GM21528 (cell line): ENCODE data around the gene PLEKHG4B.
"Not testable (repeated sequence)": the region's sequence is repeated elsewhere in the genome, so short reads cannot be mapped to it uniquely, and the experiment has no call there.

Experiments
- ATAC-seq: cut with Tn5 transposase; IDR thresholded peaks from one replicate; pipeline ENCODE4 v1.9.1; 2021; ENCODE audit warnings: mild to moderate bottlenecking, moderate library complexity; ENCODE audit not compliant: unreplicated experiment, low FRiP score

PLEKHG4B gene

DNA sequence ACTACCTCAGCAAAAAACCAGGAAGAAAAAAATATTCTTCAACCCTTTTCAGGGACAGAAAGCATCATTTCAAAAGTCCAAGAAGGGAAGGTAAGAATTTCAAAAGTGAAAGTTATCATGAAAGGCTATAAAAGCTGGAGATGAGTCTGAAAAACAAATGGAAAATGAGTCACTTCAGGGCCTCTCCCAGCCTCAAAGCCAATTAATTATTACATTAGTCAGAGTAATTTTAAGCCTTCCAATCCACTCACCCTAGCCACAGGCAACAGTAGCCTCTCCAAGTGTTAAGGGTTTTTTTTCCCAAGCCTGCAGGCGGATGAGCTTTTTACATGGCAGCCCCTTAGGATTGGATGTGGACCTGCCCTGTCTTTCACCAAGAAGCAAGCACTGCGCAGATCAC is 123.3 kb downstream of the PLEKHG4B start:
- ATAC-seq, result not testable (repeated sequence)

DNA sequence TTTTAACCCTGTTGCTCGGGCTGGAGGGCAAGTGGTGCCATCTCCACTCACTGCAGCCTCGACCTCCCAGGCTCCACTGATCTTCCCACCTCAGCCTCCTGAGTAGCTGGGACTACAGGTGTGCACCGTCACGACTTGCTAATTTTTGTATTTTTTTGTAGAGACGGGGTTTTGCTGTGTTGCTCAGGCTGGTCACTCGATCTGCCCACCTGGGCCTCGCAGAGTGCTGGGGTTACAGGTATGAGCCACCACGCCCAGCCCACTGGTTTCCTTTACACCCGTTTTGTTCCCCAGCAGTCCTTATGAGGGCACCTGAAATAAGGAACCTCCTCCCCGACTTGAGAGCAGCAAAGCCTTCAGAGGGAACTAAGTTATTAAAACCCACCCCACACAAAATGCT is 124.1 kb downstream of the PLEKHG4B start:
- not testable (repeated sequence) for ATAC-seq

DNA sequence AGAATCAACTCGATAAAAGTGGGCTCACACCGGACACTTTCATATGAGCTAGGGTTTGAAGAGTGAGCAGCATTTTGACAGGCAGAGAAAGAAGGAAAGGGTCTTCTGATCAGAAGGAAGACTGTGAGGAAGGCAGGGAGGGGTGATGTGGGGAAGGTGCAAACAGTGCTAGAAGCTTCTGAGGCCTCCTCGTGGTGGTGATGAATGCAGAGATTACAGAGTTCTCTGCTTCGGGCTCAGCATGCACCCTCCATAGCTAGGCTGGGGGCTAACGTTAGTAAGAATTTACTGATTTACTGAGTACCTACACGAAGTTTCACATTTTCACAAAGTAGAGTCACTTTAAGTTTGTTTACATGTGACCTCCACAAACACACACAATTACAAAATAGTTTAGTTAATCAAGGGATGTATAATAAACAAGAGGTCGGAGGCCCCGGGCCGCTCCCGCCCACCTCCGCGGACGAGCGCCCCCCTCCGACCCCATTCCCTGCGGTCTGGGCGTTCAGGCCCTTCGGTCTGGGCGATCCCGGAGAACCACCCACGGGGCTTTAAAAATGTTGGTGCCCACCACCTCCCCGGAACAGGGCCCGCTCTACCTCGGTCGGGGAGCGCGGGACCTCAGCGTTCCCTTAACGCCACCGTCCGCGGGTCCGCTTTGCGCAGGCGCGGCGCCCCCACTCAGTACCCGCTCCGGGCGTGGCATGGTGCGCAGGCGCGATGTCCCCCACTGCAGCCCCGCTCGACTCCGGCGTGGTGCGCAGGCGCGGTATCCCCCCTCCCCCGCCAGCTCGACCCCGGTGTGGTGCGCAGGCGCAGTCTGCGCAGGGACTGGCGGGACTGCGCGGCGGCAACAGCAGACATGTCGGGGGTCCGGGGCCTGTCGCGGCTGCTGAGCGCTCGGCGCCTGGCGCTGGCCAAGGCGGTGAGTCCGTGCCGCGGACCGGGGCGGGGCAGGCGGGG is 125.8 kb downstream of the PLEKHG4B start, which contains the start of the genes CCDC127 and SDHA:
CCDC127 (minus strand) TSS at position 660 of the 963 bp plus-strand sequence. CDS start 1,304 bp downstream, outside the sequence.
SDHA (plus strand) TSS at position 827 of the 963 bp plus-strand sequence; CDS start at position 863, 36 bp downstream.
- peak; percentile 71 for ATAC-seq

DNA sequence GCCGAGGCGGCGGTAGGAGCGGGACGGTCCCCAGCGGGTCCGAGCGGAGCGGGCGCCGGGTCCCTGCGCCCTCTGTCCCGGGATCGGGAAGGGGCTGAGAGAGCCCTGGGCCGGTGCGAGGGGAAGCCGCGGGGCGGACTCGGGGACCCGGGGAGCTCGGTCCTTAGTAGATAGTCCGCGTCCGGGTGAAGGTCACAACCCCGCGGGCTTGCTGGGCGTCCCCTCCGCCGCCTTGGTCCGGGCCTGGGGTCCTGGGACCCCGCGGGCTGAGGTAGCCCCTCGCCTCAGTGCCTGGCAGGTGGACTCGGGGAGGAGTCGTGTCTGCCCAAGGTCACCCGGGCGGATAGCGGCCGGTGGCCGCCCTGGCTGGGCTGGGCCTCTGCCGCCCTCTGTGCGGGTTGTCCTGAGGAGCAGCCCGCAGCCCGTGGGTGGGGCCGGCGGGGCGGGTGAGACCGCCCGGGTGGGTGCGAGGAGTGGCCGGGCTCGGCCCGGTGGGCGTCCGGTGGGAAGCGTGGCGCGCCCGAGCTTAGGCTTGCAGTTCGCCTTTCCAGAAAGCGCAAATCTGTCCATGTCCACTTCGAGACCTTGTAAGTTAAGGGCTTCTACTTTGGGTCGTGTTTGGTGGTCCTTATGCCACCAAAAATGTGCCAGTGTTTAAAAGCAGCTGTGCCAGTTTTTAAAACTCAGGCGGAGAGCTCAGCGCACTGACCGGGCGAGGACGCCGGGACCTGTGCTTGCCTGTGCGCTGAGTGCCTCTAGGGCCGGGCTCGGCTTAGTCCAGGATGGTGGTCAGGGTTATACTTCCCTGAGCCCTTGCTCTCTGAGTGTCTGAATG is 126.7 kb downstream of the PLEKHG4B start:
- ATAC-seq, result peak; percentile 31

DNA sequence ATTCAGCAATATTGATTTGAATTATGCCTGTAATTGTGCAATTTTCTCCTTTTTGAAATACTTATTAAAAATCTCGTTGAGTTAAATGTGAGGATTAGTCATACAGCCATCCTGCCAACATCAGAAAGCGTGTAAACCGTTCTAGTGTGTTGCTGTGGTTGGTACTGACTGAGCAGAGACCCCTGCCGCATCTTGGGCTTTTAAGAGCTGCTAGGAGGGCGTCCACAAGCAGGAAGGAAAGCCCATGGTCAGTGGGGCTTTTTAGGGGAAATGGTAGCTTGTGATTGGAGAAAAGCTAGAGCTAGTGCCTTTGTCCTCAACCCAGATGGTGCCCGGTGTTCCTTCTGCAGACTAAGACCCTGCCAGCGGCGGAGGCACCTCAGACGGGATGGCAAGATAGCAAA is 127.5 kb downstream of the PLEKHG4B start:
- no peak for ATAC-seq

DNA sequence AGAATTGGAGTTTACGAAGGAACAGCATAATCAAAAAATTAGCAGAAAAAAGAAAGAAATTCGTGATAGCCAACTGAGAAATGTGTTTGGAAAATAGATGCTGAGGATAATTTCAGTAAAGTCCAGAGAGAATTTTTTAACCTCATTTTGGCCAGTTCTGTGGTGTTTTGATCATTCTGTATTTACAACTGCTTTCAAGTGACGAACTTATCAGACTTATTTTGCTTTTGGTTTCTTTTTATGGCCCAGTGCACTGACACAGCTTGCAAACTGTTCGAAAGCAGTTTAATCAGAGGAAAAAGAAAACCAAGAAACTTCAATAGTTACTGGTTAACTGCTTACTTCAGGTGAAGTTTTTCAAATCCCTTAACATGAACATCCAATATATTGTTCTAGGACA is 128.0 kb downstream of the PLEKHG4B start:
- no peak for ATAC-seq

DNA sequence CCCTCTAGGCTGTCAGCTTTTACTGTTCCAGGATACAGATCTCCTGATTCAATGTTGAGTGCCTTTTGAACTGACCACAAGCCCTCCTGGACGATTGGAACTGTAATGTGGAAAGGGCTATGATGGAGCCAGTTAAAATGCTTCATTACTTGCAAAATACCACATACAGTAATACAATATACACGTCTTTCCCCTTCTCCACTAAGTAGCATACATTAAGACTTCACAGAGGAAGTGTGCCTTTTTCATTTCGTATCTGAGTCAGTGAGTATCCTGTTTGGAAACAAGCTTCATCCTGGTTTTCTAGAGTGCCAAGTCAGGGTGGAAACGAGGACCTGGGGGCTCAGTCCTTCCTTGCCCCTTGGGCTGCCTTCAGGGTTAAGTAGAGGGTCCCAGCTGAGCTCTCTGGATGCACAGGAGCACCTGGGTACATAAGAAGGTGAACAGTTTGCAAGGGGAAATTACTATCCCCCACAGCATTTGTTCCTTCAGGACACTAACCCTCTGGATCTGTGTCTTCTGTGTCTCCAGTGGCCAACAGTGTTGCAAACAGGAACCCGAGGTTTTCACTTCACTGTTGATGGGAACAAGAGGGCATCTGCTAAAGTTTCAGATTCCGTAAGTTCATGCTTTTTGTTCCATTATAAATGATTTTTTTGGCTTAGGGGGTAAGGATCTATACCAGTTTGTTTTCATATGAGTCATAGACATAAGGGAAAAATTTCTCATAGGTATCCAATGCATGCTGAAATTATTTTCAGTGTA is 131.2 kb downstream of the PLEKHG4B start:
- ATAC-seq, result not testable (repeated sequence)

DNA sequence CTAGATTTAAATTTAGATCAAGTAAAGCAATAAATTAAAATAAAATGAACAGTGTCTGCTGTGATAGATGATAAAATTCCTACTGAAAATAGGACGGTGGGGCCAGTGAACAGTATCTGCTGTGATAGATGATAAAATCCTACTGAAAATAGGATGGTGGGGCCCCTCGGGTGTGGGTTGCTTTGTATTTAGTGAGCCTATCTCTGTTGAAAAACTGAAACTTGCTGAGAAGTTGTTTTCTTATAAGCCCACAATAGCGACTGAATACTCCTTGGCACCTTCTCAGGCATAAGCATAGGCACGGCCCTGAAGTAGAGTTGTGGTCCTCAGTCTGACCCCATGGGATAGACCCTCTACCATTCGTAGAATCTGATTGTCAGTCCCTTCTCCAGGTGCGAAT is 131.8 kb downstream of the PLEKHG4B start:
- no peak for ATAC-seq

DNA sequence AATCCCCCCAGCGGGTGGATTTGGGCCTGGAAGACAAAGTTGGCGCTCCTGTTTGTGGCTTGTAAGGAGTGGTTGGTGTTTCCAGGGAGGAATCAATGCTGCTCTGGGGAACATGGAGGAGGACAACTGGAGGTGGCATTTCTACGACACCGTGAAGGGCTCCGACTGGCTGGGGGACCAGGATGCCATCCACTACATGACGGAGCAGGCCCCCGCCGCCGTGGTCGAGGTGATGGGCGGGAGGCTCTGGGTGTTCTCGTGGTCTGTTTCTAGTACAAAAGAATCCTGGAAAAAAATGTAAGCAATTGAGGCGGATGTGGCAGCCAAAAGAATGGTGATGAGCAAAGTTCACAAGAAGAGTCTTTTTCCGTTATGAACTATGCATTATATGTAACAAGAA is 133.4 kb downstream of the PLEKHG4B start:
- no peak for ATAC-seq

DNA sequence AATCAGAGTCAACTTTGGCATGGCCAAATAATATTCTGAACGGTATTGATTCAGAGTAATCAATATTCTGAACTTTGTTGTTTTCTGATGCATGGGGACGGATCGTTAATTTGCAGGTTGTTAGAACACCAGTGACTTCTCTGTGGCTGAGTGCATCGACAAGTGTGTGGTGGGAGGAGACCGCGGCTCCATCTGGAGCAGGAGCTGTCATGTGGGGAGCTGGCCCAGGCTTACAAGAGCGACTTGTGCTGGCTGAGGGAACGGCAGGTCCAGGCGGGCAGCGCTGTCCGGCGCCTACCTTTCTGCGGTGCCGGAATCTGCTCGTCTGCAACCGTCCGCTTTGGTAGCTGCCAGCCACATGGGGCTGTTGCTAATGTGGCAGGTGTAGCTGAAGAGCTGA is 135.4 kb downstream of the PLEKHG4B start:
- ATAC-seq, result not testable (repeated sequence)

DNA sequence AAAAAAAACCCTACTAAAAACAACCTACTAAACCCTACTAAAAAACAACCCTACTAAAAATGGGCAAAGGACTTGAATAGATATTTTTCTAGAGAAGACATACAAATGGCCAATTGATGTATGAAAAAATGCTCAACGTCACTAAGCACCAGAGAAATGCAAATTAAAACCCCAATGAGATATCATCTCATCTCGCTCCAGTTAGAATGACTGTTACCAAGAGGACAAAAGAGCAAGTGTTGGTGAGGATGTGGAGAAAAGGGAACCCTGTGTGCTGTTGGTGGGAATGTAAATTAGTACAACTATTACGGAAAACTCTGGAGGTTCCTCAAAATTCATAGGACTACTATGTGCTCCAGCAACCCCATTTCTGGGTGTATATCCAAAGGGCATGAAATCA is 136.9 kb downstream of the PLEKHG4B start:
- ATAC-seq, result no peak

DNA sequence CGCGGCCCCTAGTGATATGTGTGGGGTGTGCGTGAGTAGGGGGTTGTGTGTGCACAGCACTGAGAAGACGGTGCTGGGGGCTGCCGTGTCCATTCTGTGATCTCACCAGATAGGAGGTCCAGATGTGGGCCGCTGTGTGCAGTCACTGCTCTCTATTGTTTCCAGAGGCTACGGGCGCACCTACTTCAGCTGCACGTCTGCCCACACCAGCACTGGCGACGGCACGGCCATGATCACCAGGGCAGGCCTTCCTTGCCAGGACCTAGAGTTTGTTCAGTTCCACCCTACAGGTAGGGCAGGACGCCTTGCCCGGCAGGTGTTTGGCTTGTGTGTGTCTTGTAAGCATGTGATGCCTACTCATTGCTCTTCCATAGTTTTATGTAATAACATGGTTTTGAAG is 138.7 kb downstream of the PLEKHG4B start:
- no peak for ATAC-seq

DNA sequence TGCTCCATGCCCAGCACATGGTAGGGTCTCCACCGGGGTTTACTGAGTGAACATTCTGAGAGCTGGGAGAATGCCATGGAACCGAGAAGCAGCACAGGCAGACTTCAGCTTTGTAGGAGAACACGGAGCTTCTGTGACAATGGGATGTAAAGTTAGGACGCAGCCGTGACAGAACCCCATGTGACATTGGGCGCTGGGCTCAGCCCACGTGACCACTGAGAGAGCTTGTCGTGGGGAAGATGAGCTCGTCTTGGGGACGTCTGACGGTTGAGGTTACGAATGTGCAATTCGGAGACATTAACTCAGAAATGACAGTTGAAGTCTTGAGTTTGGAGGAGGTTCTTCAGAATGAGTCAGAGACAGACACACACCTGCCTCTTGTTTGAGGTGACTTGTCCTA is 139.7 kb downstream of the PLEKHG4B start:
- ATAC-seq, result no peak

DNA sequence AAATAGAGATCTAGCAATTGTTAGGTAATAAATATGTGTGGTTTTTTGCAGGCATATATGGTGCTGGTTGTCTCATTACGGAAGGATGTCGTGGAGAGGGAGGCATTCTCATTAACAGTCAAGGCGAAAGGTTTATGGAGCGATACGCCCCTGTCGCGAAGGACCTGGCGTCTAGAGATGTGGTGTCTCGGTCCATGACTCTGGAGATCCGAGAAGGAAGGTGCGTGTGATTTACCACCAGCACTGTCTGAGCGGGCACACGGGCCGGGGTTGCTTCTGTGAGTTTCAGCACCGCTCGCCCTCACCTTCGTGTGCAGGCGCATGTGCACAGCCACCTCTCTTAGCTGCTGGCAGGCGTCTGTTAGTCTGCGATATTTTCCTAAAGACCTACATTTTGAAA is 141.5 kb downstream of the PLEKHG4B start:
- not testable (repeated sequence) for ATAC-seq

DNA sequence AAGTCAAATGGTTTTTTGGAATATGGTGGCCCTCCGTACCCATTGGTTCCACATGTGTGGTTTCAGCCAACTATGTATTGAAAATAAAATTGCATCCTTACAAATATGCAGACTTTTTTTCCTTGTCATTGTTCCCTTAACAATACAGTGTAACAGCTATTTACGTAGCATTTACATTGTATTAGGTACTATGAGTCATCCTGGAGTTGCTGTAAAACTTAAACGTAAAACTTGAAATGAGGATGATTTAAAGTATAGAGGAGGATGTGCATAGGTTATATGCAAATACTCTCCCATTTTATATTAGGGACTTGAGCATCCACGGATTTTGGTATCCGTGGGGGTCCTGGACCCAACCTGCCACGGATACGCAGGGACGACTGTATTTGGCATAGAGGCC is 142.5 kb downstream of the PLEKHG4B start:
- no peak for ATAC-seq

DNA sequence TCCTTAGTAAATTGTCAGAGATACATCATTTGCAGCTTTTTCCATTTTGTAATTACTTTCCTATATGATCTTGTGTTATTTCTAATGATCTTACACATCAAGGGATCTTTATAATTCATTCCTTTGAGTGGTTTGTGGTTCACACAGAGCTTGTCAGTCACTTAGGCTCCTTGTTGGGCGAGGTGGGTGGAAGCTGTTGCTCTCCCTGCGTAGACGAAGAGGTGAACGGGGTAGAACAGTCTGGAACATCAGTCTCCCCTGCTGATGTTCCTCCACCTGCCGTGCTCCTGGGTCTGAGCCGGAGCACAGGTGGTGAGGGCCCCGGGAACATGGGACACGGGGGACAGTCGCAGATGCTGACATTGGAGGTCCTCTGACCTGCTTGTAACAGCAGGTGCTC is 143.6 kb downstream of the PLEKHG4B start:
- ATAC-seq, result not testable (repeated sequence)

DNA sequence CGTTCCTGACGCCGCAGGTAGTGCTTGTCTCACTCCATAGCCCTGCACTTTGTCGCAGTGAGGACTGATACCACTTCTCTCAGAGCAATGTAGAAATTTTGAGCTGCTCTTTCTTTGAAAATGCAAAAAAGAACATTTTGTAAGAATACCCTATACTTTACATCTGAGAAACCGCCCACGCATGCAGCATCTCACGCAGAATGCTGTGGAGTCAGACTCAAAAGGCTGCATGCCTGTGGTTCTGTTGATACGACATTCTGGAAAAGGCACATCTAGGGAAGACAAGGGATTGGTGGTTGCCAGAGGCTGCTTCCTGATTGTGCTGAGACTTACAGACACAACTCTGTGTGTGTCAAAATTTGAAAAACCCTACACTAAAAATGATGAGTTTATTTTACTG is 146.0 kb downstream of the PLEKHG4B start:
- ATAC-seq, result not testable (repeated sequence)
